ENCODE measurements around the gene RDH16.
"Not testable (repeated sequence)": the region's sequence is repeated elsewhere in the genome, so short reads cannot be mapped to it uniquely, and the experiment has no call there.

The RDH16 gene

DNA sequence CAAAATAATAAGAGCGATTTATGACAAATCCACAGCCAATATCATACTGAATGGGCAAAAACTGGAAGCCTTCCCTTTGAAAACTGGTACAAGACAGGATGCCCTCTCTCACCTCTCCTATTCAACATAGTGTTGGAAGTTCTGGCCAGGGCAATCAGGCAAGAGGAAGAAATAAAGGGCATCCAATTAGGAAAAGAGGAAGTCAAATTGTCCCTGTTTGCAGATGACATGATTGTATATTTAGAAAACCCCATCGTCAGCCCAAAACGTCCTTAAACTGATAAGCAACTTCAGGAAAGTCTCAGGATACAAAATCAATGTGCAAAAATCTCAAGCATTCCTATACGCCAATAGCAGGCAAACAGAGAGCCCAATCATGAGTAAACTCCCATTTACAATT, 4.8 kb upstream of the RDH16 start:
- not testable (repeated sequence) for H3K9ac ChIP-seq (ENCODE audit: low read length); H3K4me1 ChIP-seq (ENCODE audit: control insufficient read depth, insufficient read depth, low read length); H3K4me3 ChIP-seq (ENCODE audit: low read length); H3K9me3 ChIP-seq (ENCODE audit: control insufficient read depth, low read length); H3K27me3 ChIP-seq (ENCODE audit: control insufficient read depth, insufficient read depth, low read length); H3K36me3 ChIP-seq (ENCODE audit: control insufficient read depth, insufficient read depth, low read length)

DNA sequence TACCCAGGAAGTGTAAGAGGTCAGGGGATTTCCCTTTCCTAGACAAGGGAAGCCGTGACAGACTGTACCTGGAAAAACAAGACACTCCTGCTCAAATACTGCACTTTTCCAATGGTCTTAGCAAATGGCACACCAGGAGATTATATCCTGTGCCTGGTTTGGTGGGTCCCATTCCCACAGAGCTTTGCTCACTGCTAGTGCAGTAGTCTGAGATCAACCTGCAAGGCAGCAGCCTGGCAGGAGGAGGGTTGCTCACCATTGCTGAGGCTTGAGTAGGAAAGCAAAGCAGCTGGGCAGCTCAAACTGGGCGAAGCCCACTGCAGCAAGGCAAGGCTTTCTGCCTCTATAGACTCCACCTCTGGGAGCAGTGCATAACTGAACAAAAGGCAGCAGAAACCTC, 1.0 kb upstream of the RDH16 start:
- no peaks in the 10 kb centered on the region for H3K27me3 ChIP-seq (ENCODE audit: control insufficient read depth, insufficient read depth, low read length)
- no peaks in the 10 kb centered on the region for H3K4me1 ChIP-seq (ENCODE audit: control insufficient read depth, insufficient read depth, low read length)
- no peak overlapping the region for H3K9ac ChIP-seq (ENCODE audit: low read length)
- no peak overlapping the region for H3K4me3 ChIP-seq (ENCODE audit: low read length)
- peaks cover 6% of the 10 kb centered on the region for H3K9me3 ChIP-seq (ENCODE audit: control insufficient read depth, low read length)
- no peaks in the 10 kb centered on the region for H3K36me3 ChIP-seq (ENCODE audit: control insufficient read depth, insufficient read depth, low read length)

DNA sequence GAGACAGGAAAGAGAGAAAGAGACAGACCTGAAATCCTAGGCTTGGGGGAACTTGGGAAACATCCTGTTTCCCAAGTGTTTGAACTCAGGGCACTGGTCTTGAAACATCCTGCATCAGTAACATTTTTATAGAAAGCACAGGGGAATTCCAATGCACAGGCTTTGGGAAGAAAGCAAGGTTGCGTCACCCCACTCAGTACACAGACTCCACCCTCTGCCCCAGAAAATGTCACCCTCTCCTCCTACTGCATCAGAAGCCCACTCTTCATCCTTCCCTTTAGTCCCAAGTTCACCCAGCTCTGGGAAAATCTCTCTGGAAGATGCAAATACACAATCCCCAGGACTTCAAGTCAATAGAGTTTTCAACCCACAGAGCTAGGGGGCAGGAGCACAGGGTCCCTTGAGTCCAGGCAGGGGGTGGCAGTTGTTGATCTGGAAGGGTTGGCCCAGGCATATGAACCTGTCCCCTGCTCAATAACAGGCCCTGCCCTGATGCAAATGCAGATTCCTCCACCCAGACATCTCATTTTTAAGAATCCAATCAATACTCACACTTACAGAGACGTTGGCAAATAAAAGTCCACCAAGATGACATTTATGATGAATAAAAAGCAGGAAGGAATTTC, 1.7 kb downstream of the RDH16 start:
- H3K36me3 ChIP-seq (ENCODE audit: control insufficient read depth, insufficient read depth, low read length) = no peaks in the 10 kb centered on the region
- no peaks in the 10 kb centered on the region for H3K27me3 ChIP-seq (ENCODE audit: control insufficient read depth, insufficient read depth, low read length)
- H3K9ac ChIP-seq (ENCODE audit: low read length) = no peak overlapping the region
- no peaks in the 10 kb centered on the region for H3K4me1 ChIP-seq (ENCODE audit: control insufficient read depth, insufficient read depth, low read length)
- no peak overlapping the region for H3K4me3 ChIP-seq (ENCODE audit: low read length)
- peaks cover 6% of the 10 kb centered on the region for H3K9me3 ChIP-seq (ENCODE audit: control insufficient read depth, low read length)

DNA sequence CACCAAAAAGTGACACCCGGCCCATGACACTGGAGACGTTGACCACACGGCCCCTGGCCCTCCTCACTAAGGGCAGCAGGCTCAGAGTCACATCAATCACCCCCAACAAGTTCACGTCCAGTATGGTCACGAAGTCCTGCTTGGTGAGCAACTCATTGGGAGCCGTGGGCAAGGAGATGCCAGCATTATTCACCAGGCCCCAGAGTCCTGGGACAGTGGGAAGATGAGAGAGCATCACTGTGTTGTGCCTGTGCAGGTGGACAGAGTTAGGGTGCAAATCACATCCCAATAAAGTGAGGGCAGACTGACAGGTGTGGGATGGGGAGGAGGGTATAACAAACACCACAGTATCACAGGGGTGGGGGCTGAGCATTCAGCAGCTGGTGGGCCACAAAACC, 2.5 kb downstream of the RDH16 start:
- Histone ChIP-seq H3K27me3 (ENCODE audit: control insufficient read depth, insufficient read depth, low read length) (no peaks in the 10 kb centered on the region), H3K9ac (ENCODE audit: low read length) (no peak overlapping the region), H3K4me3 (ENCODE audit: low read length) (no peak overlapping the region), H3K9me3 (ENCODE audit: control insufficient read depth, low read length) (peaks cover 6% of the 10 kb centered on the region), H3K36me3 (ENCODE audit: control insufficient read depth, insufficient read depth, low read length) (no peaks in the 10 kb centered on the region), H3K4me1 (ENCODE audit: control insufficient read depth, insufficient read depth, low read length) (no peaks in the 10 kb centered on the region)

DNA sequence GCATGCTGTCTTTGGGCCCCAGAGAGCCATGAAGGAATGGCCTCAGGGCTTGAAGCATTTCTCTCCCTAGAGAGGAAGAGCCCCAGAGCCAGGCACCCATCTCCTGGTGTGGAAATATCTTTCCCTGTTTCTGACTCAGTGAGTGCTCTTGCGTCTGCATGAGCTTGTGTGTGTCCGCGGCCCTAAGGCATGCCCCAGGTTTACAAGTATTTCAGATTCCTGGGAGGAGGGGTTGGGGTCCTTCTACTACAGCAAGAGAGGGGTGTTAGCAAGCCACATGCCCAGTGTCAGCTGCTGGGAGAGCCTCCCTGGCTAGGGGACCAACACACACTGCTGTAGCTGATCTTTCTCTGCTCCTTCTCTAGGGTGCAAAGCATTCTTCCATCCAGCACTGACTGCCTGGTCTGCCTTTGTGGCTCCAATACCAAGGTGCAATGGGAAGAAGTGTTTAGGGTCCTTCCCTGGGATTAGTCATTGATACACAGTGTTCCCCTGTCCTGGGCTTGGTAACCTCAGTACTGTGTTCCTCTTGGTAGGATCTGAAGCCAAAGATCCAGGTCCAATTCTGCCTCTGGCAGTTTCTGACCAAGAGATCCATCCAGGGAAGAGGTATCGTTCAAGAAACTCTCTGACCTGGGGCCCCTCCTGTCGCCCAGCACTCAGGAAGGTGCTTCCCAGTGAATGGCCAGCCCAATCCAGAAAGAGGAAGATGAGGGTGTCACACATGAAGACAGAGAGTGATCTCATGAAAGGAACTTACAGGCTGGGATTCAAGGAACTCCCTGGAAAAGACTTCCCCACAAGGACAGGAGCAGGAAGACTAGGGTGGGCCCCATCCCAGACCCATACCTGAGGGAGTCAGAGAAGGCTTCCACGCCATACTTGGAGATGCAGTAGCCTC, 3.1 kb downstream of the RDH16 start:
- Histone ChIP-seq H3K27me3 (ENCODE audit: control insufficient read depth, insufficient read depth, low read length) (no peaks in the 10 kb centered on the region), H3K4me3 (ENCODE audit: low read length) (no peak overlapping the region), H3K9ac (ENCODE audit: low read length) (no peak overlapping the region), H3K36me3 (ENCODE audit: control insufficient read depth, insufficient read depth, low read length) (no peaks in the 10 kb centered on the region), H3K9me3 (ENCODE audit: control insufficient read depth, low read length) (peaks cover 6% of the 10 kb centered on the region), H3K4me1 (ENCODE audit: control insufficient read depth, insufficient read depth, low read length) (no peaks in the 10 kb centered on the region)

DNA sequence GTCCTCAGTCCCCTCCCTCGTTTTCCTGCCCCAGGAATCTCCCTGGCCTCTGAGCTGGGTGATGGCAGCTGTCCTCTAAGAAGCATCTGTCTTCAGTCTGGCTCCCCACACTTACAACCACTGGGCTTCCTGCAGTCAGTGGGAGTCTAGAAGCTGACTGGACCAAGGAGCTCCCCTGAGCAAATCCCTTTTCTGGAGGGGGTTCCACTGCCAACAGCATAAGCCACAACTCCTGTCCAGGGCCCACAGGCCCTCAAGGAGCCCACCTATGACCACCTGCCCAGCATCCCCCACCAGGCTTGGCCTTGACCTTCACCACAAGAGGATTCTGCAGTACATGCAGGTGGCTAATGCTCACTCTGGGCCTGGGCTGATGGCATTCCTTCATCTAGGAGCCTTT, 4.1 kb downstream of the RDH16 start:
- H3K27me3 ChIP-seq (ENCODE audit: control insufficient read depth, insufficient read depth, low read length) = no peaks in the 10 kb centered on the region
- H3K9me3 ChIP-seq (ENCODE audit: control insufficient read depth, low read length) = peaks cover under 1% of the 10 kb centered on the region
- H3K9ac ChIP-seq (ENCODE audit: low read length) = no peak overlapping the region
- no peak overlapping the region for H3K4me3 ChIP-seq (ENCODE audit: low read length)
- H3K4me1 ChIP-seq (ENCODE audit: control insufficient read depth, insufficient read depth, low read length) = no peaks in the 10 kb centered on the region
- no peaks in the 10 kb centered on the region for H3K36me3 ChIP-seq (ENCODE audit: control insufficient read depth, insufficient read depth, low read length)

DNA sequence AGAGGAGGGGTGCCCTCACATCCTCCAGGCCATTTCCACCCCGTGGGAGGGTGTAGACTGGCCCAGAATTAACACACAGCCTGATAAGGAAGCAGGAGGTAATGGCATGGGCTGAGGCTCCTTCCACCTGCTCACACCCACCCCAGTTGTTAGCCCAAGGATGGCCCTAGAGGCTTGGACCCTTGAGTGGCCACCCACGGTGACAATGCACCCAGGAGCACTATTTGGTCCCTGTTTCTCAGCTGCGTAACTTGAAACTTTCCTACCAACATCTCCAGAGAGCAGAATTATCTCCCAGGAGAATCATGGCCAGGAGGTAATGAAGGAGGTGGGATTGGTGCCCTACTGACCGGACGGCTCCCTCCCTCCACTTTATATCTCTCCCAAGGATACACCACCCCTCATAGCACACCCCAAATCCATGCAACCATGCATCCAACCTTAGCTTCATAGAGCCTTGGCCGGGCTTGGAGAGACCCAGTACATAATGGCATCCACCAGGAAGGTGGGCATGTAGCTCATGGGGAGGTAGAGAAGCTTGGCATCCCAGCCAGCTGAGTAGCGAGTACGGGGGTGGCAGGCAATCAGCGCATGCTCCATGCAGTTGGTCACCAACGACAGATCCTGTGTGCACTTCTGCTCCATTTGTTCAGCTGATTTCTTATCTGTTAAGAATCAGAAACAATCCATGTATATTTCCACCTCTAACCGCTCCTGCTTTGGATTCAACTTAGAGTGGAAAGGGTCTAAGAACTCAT, 5.6 kb downstream of the RDH16 start:
- Histone ChIP-seq H3K36me3 (ENCODE audit: control insufficient read depth, insufficient read depth, low read length) (no peaks in the 10 kb centered on the region), H3K4me3 (ENCODE audit: low read length) (no peak overlapping the region), H3K9me3 (ENCODE audit: control insufficient read depth, low read length) (no peaks in the 10 kb centered on the region), H3K4me1 (ENCODE audit: control insufficient read depth, insufficient read depth, low read length) (no peaks in the 10 kb centered on the region), H3K27me3 (ENCODE audit: control insufficient read depth, insufficient read depth, low read length) (no peaks in the 10 kb centered on the region), H3K9ac (ENCODE audit: low read length) (no peak overlapping the region)

DNA sequence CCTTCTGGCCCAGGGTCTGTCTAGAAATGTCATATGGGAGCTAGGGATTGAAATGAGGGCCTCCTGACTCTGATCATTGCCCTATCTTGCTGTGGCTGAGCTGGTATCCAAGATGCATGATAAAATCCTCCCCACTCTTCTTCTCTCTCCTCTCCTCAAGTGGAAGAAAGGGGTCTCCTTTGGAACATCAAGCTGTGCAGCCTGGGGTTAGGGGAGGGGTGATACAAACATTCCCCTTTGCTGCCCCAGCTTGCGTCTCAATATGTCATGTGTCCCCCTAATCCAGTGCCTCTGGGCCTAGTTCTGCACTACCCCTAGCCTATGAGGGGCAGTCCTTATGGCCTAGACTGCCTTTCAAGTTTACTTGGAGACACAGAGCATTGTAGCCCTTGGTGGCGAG, 8.5 kb downstream of the RDH16 start:
- Histone ChIP-seq H3K9ac (ENCODE audit: low read length) (no peak overlapping the region), H3K4me1 (ENCODE audit: control insufficient read depth, insufficient read depth, low read length) (no peaks in the 10 kb centered on the region), H3K4me3 (ENCODE audit: low read length) (no peak overlapping the region), H3K9me3 (ENCODE audit: control insufficient read depth, low read length) (no peaks in the 10 kb centered on the region), H3K36me3 (ENCODE audit: control insufficient read depth, insufficient read depth, low read length) (no peaks in the 10 kb centered on the region), H3K27me3 (ENCODE audit: control insufficient read depth, insufficient read depth, low read length) (no peaks in the 10 kb centered on the region)

DNA sequence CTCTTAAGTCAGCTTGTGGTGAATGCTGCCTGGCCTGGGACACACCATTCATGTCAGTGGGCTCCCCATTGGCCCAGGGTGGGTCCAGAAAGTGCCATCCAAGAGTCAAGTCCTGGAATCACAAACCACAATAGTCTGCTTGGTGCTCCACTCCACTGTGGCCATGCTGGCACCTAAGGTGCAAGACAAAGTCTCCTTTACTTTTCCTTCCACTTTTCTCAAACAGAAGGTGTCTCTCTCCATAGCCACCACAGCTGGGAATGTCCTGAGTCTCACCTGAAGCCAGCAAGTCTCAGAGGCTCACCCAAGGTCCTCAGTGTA, 9.0 kb downstream of the RDH16 start:
- Histone ChIP-seq H3K9me3 (ENCODE audit: control insufficient read depth, low read length) (no peaks in the 10 kb centered on the region), H3K9ac (ENCODE audit: low read length) (no peak overlapping the region), H3K36me3 (ENCODE audit: control insufficient read depth, insufficient read depth, low read length) (no peaks in the 10 kb centered on the region), H3K4me1 (ENCODE audit: control insufficient read depth, insufficient read depth, low read length) (no peaks in the 10 kb centered on the region), H3K27me3 (ENCODE audit: control insufficient read depth, insufficient read depth, low read length) (no peaks in the 10 kb centered on the region), H3K4me3 (ENCODE audit: low read length) (no peak overlapping the region)

DNA sequence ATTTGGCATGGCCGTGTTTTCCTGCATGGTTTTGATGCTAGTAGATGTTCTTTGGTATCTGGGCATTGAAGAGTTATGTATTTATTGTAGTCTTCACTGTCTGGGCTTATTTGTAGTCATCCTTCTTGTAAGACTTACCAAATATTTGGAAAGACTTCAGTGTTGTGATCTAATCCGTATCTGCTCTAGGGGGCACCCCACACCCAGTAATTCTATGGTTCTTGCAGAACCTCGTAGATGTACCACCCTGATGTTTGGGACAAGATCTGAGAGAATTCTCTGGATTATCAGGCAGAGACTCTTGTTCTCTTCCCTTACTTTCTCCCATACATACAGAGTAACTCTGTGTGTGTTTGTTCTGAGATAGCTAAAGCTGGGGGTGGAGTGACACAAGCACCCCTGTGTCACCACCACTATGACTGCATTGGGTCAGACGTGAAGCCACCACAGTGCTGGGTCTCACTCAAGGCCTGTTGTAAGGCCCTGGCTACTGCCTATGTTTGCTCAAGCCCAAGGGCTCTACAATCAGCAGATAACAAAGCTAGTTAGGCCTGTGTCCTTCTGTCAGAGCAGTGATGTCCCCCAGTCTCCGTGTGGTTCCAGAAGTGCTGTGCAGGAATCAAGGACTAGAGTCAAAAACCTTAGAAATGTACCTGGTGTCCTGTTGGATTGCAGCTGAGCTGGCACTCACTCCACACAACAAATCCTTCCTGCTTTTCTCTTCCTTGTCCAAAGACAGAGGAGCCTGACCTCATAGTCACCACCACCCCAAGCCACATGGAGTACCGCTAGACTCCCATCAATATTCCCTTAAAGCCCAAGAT, 9.6 kb downstream of the RDH16 start:
- no peaks in the 10 kb centered on the region for H3K9me3 ChIP-seq (ENCODE audit: control insufficient read depth, low read length)
- no peaks in the 10 kb centered on the region for H3K4me1 ChIP-seq (ENCODE audit: control insufficient read depth, insufficient read depth, low read length)
- no peaks in the 10 kb centered on the region for H3K36me3 ChIP-seq (ENCODE audit: control insufficient read depth, insufficient read depth, low read length)

DNA sequence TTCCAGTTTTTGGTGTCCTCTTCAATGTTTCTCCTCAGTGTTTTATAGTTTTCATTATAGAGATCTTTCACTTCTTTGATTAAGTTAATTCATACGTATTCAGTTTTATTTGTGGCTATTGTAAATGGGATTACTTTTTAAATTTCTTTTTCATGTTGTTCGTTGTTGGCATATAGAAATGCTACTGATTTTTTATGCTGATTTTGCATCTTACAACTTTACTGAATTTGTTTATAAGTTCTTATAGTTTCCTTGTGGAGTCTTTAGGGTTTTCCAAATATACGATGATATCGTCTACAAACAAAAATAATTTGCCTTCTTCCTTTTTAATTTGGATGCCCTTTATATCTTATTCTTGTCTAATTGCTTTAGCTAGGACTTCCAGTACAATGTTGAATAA, 13.5 kb downstream of the RDH16 start:
- Histone ChIP-seq H3K9ac (ENCODE audit: low read length) (no peak overlapping the region), H3K9me3 (ENCODE audit: control insufficient read depth, low read length) (no peaks in the 10 kb centered on the region), H3K4me3 (ENCODE audit: low read length) (no peak overlapping the region), H3K27me3 (ENCODE audit: control insufficient read depth, insufficient read depth, low read length) (no peaks in the 10 kb centered on the region), H3K36me3 (ENCODE audit: control insufficient read depth, insufficient read depth, low read length) (no peaks in the 10 kb centered on the region), H3K4me1 (ENCODE audit: control insufficient read depth, insufficient read depth, low read length) (no peaks in the 10 kb centered on the region)

More for the DNA sequence above, 9.6 kb downstream of the RDH16 start:
- Histone ChIP-seq H3K27me3 (ENCODE audit: control insufficient read depth, insufficient read depth, low read length) (no peaks in the 10 kb centered on the region), H3K4me3 (ENCODE audit: low read length) (no peak overlapping the region), H3K9ac (ENCODE audit: low read length) (no peak overlapping the region)

All from mucosa of stomach (tissue), 1 donor.